ENCODE results near the gene FMN2. TPM values are rescaled to one million over a fixed set of nuclear protein-coding genes. Genes with fewer than 3 reads are reported as not detected.

The FMN2 gene
- total RNA-seq, 2 experiments from 2014 or later: not detected

GRCh38 chr1:240094041-240094722 lies 2.5 kb downstream of the FMN2 start:
- ATAC-seq: no peak
- Mint-ChIP-seq H3K9me3 (no peaks in the 10 kb centered on the region), H3K36me3 (ENCODE audit: low read depth) (no peaks in the 10 kb centered on the region), H3K4me3 (no peak overlapping the region), H3K27ac (no peak overlapping the region), H3K4me1 (ENCODE audit: low read depth) (peaks cover 3% of the 10 kb centered on the region), H3K27me3 (peaks cover 28% of the 10 kb centered on the region)
- DNase-seq: no peak
- intact Hi-C loops (cut with micrococcal nuclease): no loop called here
- ChIA-PET CTCF (interaction anchor here (0.6 kb wide), 1 partner anchor 507 kb away, joined by 3 read pairs; no protein-coding TSS in a partner anchor), POLR2A (no interaction called here)
- no peak for TF ChIP-seq CTCF (IDR thresholded peaks at IDR 0.05)

- H3K4me3 Mint-ChIP-seq: no peak overlapping the region
- H3K36me3 Mint-ChIP-seq (ENCODE audit: low read depth): no peaks in the 10 kb centered on the region
- H3K9me3 Mint-ChIP-seq: no peaks in the 10 kb centered on the region
- ChIA-PET CTCF (interaction anchor here (1.3 kb wide), 1 partner anchor 53 kb away, joined by 4 read pairs; no protein-coding TSS in a partner anchor), POLR2A (no interaction called here)
- no peak for ATAC-seq
- H3K4me1 Mint-ChIP-seq (ENCODE audit: low read depth): no peaks in the 10 kb centered on the region
- peaks cover 19% of the 10 kb centered on the region for H3K27me3 Mint-ChIP-seq
- H3K27ac Mint-ChIP-seq: no peak overlapping the region
- DNase-seq: no peak
- intact Hi-C loops (cut with micrococcal nuclease): no loop called here
- no peak for TF ChIP-seq CTCF (IDR thresholded peaks at IDR 0.05)
Measured at GRCh38 chr1:240096974-240097373, 5.3 kb downstream of the FMN2 start.

DNA sequence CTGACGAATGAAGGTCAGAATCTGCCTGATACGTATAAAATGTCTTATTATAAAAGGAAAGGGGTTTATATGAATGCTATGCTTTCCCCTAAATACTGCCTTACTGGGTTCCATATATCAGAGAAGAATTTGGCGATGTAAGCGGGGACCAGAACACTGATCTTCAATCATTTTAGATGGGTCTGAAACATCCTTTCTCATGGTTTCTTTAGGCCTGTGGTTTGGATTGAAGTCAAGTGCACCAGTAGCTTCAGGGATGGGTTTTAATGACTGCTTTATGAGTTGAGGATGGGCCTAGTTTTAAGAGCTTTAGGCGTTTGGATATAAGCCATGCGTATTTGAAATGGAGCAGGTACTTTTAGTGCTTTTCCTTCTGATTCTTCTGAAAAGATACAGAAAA lies 6.9 kb downstream of the FMN2 start:
- Mint-ChIP-seq H3K36me3 (ENCODE audit: low read depth) (no peaks in the 10 kb centered on the region), H3K4me1 (ENCODE audit: low read depth) (no peaks in the 10 kb centered on the region), H3K4me3 (no peak overlapping the region), H3K27me3 (peaks cover 19% of the 10 kb centered on the region), H3K27ac (no peak overlapping the region), H3K9me3 (no peaks in the 10 kb centered on the region)
- ATAC-seq (no peak), DNase-seq (no peak)
- intact Hi-C loops (cut with micrococcal nuclease): no loop called here
- CTCF ChIA-PET: no interaction called here
- TF ChIP-seq CTCF (IDR thresholded peaks at IDR 0.05): no peak
- POLR2A ChIA-PET: no interaction called here

DNA sequence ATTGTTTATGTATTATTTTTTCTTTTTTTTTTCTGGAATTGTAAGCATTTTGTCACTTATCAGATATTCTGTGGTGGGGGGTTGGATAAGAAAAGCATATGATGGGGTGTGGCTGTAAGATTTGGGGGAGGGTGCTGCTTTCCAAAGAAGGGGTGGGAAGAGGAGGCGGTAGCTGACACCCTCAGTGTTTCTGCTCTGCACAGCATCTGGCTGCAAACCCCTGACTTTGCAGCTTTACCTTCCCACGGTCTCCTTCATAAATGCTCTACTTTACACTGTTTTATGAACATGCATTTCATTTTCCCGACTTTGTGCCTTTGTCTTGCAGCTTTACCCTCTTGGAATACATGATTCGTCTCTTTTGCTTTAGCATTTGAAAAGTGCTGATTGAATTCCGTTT lies 7.6 kb downstream of the FMN2 start:
- DNase-seq (no peak), ATAC-seq (no peak)
- no peaks in the 10 kb centered on the region for H3K4me1 Mint-ChIP-seq (ENCODE audit: low read depth)
- no peaks in the 10 kb centered on the region for H3K9me3 Mint-ChIP-seq
- no peaks in the 10 kb centered on the region for H3K36me3 Mint-ChIP-seq (ENCODE audit: low read depth)
- TF ChIP-seq CTCF (IDR thresholded peaks at IDR 0.05): no peak
- H3K27me3 Mint-ChIP-seq: peaks cover 16% of the 10 kb centered on the region
- no peak overlapping the region for H3K27ac Mint-ChIP-seq
- H3K4me3 Mint-ChIP-seq: no peak overlapping the region
- ChIA-PET POLR2A (no interaction called here), CTCF (no interaction called here)
- intact Hi-C loops (cut with micrococcal nuclease): no loop called here

DNA sequence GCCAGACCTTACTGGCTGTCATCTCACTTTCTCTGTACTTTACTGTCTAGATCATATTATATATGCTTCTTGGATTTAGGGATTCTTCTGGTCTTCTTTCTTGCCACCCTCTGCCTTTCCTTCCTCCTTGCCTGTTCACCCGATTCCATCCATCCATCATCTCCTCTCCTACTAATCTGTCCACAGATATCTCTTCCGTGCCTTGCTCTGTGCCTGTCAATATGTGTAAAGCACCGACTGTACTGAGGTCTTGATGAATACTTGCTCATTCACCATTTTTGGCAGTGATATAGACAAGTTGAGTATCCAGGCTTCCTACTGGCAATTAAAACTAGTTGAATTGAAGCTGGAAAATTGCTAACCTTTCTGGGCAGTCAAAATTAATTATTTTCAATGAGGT lies 8.1 kb downstream of the FMN2 start:
- ATAC-seq (no peak), DNase-seq (no peak)
- no peaks in the 10 kb centered on the region for H3K4me1 Mint-ChIP-seq (ENCODE audit: low read depth)
- intact Hi-C loops (cut with micrococcal nuclease): no loop called here
- POLR2A ChIA-PET: no interaction called here
- no peaks in the 10 kb centered on the region for H3K9me3 Mint-ChIP-seq
- CTCF ChIA-PET: no interaction called here
- H3K27me3 Mint-ChIP-seq: peaks cover 16% of the 10 kb centered on the region
- TF ChIP-seq CTCF (IDR thresholded peaks at IDR 0.05): no peak
- H3K27ac Mint-ChIP-seq: no peak overlapping the region
- H3K4me3 Mint-ChIP-seq: no peak overlapping the region
- H3K36me3 Mint-ChIP-seq (ENCODE audit: low read depth): no peaks in the 10 kb centered on the region
